Ectodermal cell (in vitro differentiated cells): Measurements from ENCODE around the gene LILRA2. TPM values are rescaled to one million over a fixed set of nuclear protein-coding genes. Genes with fewer than 3 reads are reported as not detected.

Source experiments
- H3K27ac ChIP-seq: 2 replicates; pipeline ENCODE4 v1.7.0; 2013; ENCODE audit warnings: mild to moderate bottlenecking, low read depth, low read length; ENCODE audit not compliant: insufficient read depth, poor library complexity, severe bottlenecking
- H3K27me3 ChIP-seq: 2 replicates; pipeline ENCODE4 v1.7.0; 2013; ENCODE audit warnings: mild to moderate bottlenecking, low read length; ENCODE audit not compliant: insufficient read depth, control insufficient read depth, poor library complexity, severe bottlenecking
- H3K36me3 ChIP-seq: one replicate; pipeline ENCODE4 v1.7.0; 2013; ENCODE audit warnings: low read length; ENCODE audit not compliant: control insufficient read depth, insufficient read depth
- H3K4me1 ChIP-seq: one replicate; pipeline ENCODE4 v1.7.0; 2013; ENCODE audit warnings: low read length; ENCODE audit not compliant: control insufficient read depth, insufficient read depth
- H3K4me3 ChIP-seq: 2 replicates; pipeline ENCODE4 v1.7.0; 2013; ENCODE audit warnings: low read depth, low read length, control low read depth; ENCODE audit not compliant: insufficient read depth
- H3K9me3 ChIP-seq: 2 replicates; pipeline ENCODE4 v1.7.0; 2013; ENCODE audit warnings: mild to moderate bottlenecking, low read length, moderate library complexity; ENCODE audit not compliant: control insufficient read depth
- WGBS, 2 experiments: methylation state at CpG; one replicate each; pipeline ENCODE4 v1.1.7; 2013; ENCODE audit warnings: missing lambda C conversion rate in 2 of 2; 5-methylcytosine and 5-hydroxymethylcytosine counted together
- polyA plus RNA-seq, 4 experiments: library from polyadenylated mRNA; stranded (reverse); fragments of 50-300 nt; gene quantifications; one replicate each; pipeline ENCODE4 v1.2.3, GENCODE V29; 2013

LILRA2 gene
- not detected for polyA plus RNA-seq (2013, experiment 1 of 4)
- polyA plus RNA-seq (2013, experiment 2 of 4), result not detected
- not detected for polyA plus RNA-seq (2013, experiment 3 of 4)
- not detected for polyA plus RNA-seq (2013, experiment 4 of 4)

DNA sequence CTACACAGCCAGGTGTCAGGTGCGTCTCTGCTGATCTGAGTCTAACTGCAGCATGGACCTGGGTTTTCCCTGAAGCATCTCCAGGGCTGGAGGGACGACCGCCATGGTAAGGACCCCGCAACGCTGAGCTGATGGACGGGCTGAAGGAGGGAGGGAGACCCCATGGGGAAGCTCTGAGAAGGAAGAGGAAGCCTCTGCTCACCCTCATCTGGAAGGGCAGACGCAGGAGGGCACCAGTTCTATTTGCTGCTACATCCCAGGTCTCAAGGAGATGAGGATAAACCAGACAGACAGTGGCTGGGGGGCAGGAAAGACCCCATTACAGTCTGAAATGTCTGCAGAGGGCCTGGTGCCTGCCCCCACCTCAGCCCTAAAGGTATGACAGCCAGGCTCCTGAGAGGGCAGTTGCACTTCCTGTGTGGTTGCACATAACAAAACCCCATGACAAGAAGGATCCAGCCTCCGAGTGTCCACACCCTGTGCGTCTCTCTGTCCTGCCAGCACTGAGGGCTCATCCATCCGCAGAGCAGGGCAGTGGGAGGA lies at the start of gene LILRA2:
Gene LILRA2, plus strand, starts transcription at position 461 of the 543 bp plus-strand sequence. CDS start 89 bp downstream, outside the sequence.
- Histone ChIP-seq H3K36me3 (no peaks in the 10 kb centered on the region), H3K9me3 (peaks cover 3% of the 10 kb centered on the region), H3K4me1 (no peaks in the 10 kb centered on the region), H3K4me3 (no peak within 1 kb of the TSS), H3K27ac (no peak within 1 kb of the TSS), H3K27me3 (no peaks in the 10 kb centered on the region)
- WGBS, 2 experiments, result 62 to 63% methylated on average over 10 of the region's 10 CpGs

DNA sequence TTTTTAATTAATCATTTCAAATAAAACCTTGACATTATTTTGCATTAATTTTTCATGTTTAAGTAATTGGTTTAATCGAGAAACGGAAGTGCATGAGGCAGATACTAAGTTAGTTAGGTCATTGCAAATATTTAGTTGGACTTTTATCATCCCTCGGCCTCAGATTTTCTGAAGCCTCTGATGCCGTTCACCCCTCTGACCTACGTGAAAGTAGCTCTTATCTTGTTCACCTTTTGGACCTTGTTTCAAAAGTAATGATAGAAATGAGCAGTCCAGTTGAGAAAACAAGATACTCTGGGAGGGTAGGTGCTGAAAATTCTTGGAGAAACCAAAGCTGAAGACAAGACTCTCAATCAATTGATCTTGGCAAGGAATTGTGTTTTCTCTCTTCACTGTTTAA lies 48.0 kb upstream of the LILRA2 start:
- peaks cover 5% of the 10 kb centered on the region for H3K9me3 ChIP-seq
- H3K27me3 ChIP-seq, result no peaks in the 10 kb centered on the region
- 73 to 80% methylated on average over 5 of the region's 5 CpGs for WGBS, 2 experiments
- H3K4me3 ChIP-seq, result no peak overlapping the region
- H3K4me1 ChIP-seq, result no peaks in the 10 kb centered on the region
- H3K27ac ChIP-seq, result no peak overlapping the region
- H3K36me3 ChIP-seq, result no peaks in the 10 kb centered on the region

DNA sequence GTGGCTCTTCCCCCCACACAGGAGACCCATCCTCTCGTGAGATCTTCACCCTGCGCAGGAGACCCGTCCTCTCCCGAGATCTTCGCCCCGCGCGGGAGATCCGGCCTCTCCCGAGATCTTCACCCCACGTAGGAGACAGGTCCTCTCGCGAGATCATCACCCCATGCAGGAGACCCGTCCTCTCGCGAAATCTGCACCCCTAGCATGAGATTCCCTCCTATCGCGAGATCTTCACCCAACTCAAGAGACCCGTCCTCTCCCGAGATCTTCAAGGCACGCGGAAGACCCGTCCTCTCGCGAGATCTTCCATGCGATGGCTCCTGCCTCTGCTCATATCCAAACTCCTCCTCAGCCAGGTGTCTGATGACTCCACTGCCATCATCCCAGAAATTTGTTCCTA lies 46.6 kb upstream of the LILRA2 start:
- Histone ChIP-seq H3K4me3 (no peak overlapping the region), H3K27ac (no peak overlapping the region), H3K36me3 (no peaks in the 10 kb centered on the region), H3K4me1 (no peaks in the 10 kb centered on the region), H3K27me3 (no peaks in the 10 kb centered on the region), H3K9me3 (peaks cover 8% of the 10 kb centered on the region)
- WGBS, 2 experiments, result 81 to 86% methylated on average over 26 of the region's 26 CpGs

DNA sequence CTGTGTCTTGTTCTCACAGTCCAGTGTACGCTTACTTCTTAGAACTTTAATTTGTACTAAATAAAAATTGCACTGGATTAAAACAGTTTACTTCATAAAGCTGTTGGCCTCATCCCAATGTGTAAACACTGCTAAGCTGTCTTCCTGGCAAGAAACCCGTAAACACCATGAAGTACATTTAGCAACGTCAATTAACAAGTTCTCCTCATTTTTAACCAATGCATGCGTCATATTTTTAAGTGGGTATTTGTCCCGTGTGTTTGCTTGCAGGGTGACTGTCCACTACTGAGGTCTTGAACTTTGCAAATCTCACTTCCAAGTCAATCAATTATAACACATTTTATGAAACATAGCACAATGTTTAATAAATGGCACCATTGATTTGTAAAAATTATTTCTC lies 42.7 kb upstream of the LILRA2 start:
- Histone ChIP-seq H3K4me3 (no peak overlapping the region), H3K27me3 (no peaks in the 10 kb centered on the region), H3K27ac (no peak overlapping the region), H3K36me3 (no peaks in the 10 kb centered on the region), H3K4me1 (no peaks in the 10 kb centered on the region), H3K9me3 (peaks cover 14% of the 10 kb centered on the region)
- WGBS, 2 experiments, result 82 to 85% methylated on average over 5 of the region's 5 CpGs

DNA sequence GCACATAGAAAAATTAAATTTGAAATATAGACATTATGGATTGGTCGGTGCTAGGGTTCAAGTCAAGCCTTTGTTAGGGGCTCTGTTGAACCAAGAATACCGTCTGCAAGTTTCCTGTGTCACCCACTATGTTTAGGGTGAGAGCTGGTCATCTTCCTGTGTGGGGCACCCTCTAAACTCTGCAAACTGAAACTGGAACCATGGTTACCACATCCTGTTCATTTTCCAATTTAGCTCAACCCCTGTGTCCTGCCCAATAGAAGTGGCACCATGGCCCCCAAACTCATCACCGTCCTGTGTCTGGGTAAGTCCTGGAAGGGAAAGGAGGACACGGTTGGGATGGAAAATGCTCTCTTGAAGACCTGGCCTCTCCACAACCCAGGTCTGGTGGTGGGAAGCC lies 41.1 kb upstream of the LILRA2 start:
- Histone ChIP-seq H3K27ac (no peak overlapping the region), H3K36me3 (no peaks in the 10 kb centered on the region), H3K4me3 (no peak overlapping the region), H3K9me3 (peaks cover 14% of the 10 kb centered on the region), H3K4me1 (no peaks in the 10 kb centered on the region), H3K27me3 (no peaks in the 10 kb centered on the region)
- WGBS, 2 experiments, result 71 to 74% methylated on average over 4 of the region's 4 CpGs

DNA sequence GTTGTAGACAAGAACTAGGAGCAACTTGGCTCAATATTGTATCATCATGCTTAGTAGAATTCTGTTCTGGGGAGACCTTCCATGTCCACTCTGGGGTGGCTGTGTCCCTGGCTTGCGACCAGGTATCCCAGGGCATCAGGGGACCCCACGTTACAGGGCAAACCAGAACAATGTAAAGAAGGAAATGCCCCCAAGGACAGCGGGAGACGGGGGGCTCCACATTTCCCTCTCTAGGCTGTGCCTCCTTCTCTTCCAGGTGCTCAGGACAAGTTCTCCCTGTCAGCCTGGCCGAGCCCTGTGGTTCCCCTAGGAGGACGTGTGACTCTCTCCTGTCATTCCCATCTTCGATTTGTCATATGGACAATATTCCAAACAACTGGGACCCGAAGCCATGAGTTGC lies 40.1 kb upstream of the LILRA2 start:
- H3K4me3 ChIP-seq, result no peak overlapping the region
- H3K27ac ChIP-seq, result no peak overlapping the region
- H3K27me3 ChIP-seq, result no peaks in the 10 kb centered on the region
- no peaks in the 10 kb centered on the region for H3K4me1 ChIP-seq
- WGBS, 2 experiments, result 72 to 75% methylated on average over 8 of the region's 8 CpGs
- no peaks in the 10 kb centered on the region for H3K36me3 ChIP-seq
- peaks cover 14% of the 10 kb centered on the region for H3K9me3 ChIP-seq

DNA sequence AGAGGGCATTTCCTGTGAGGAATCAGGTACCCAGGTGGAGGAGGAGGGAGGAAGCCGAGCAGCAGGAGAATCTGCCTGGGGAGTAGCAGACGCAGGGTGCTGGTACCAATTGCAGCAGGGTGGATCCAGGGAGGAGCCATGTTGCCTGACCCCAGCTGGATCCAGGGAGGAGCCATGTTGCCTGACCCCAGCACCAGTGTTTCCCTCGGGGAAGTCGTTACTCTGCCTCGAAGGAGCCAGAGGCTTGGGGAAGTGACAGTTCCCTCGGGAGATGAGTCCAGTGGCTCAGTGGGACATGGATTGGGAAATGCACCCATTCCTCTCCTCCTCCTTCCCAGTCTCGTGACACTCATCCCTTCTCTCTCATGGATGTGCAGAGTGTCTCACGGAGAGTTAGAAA lies 39.4 kb upstream of the LILRA2 start:
- 75 to 80% methylated on average over 6 to 8 of the region's 8 CpGs for WGBS, 2 experiments
- H3K4me1 ChIP-seq, result no peaks in the 10 kb centered on the region
- H3K36me3 ChIP-seq, result no peaks in the 10 kb centered on the region
- no peaks in the 10 kb centered on the region for H3K27me3 ChIP-seq
- H3K9me3 ChIP-seq, result peaks cover 14% of the 10 kb centered on the region
- no peak overlapping the region for H3K4me3 ChIP-seq
- no peak overlapping the region for H3K27ac ChIP-seq

DNA sequence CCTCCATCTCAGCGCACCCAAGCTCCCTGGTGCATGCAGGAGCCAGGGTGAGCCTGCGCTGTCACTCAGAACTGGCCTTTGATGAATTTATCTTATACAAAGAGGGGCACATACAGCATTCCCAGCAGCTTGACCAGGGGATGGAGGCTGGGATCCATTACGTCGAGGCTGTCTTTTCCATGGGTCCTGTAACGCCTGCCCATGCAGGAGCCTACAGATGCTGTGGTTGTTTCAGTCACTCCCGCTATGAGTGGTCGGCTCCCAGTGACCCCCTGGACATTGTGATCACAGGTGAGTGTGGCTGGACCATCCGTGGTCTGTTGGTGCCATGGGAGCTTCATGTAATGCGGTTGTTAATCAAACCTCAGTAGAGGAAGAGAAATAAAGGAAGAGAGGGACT lies 38.0 kb upstream of the LILRA2 start:
- Histone ChIP-seq H3K4me3 (no peak overlapping the region), H3K27ac (no peak overlapping the region), H3K4me1 (no peaks in the 10 kb centered on the region), H3K9me3 (peaks cover 9% of the 10 kb centered on the region), H3K36me3 (no peaks in the 10 kb centered on the region), H3K27me3 (no peaks in the 10 kb centered on the region)
- WGBS, 2 experiments, result 77 to 80% methylated on average over 9 of the region's 9 CpGs

DNA sequence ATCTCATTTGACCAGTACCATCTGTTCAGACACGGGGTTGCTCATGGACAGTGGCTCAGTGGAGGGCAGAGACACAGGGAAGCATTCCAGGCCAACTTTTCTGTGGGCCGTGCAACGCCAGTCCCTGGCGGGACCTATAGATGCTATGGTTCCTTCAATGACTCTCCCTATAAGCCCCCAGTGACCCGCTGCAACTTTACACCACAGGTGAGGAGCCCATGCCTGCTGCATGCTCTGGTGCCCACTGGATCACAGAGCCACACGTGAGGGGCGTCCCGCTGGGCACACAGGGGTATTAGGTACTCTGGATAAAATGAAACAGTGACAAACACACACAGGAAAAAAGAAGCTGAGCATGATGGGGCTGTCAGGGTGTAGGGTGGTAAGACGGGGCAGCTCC lies 36.6 kb upstream of the LILRA2 start:
- Histone ChIP-seq H3K27me3 (no peaks in the 10 kb centered on the region), H3K36me3 (no peaks in the 10 kb centered on the region), H3K9me3 (peaks cover 13% of the 10 kb centered on the region), H3K27ac (no peak overlapping the region), H3K4me3 (no peak overlapping the region), H3K4me1 (no peaks in the 10 kb centered on the region)
- 70 to 71% methylated on average over 9 of the region's 9 CpGs for WGBS, 2 experiments

DNA sequence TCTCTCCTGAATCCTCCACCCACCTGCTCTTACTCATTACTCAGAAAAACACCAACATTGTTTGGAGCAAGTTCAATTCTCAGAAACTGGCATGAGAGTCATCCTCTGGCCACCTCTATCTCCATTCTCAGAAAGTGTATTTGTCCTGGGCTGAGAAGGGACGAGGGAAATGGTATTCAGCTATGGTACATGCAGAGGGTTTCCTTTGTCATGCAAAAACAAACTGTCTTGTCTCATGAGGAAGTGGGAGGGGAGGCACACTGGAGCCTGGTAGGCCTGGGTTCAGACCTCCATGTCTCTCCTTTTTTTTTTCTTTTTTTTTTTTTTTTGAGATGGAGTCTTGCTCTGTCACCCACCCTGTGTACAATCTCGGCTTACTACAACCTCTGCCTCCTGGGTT lies 31.9 kb upstream of the LILRA2 start:
- Histone ChIP-seq H3K27me3 (no peaks in the 10 kb centered on the region), H3K27ac (no peak overlapping the region), H3K4me1 (no peaks in the 10 kb centered on the region), H3K9me3 (peaks cover 9% of the 10 kb centered on the region), H3K4me3 (no peak overlapping the region), H3K36me3 (no peaks in the 10 kb centered on the region)
- 36 to 48% methylated on average over 2 of the region's 2 CpGs for WGBS, 2 experiments

DNA sequence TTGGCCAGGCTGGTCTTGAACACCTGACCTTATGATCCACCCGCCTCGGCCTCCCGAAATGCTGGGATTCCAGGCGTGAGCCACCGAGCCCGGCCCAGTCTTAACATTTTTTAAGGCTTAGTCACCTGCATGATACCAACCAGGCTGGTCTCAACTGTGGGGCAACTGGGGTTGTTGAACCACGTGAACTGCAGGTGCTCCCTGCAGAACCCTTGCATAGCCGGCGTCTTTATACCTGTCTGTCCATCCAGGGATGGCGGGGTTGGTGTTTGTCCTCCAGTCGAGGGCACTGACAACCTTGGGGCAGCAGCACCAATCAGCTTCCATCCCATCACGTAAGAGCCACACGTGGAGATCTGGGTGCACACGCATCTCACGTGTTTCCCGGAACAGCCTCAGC lies 24.8 kb upstream of the LILRA2 start:
- Histone ChIP-seq H3K27ac (no peak overlapping the region), H3K4me3 (no peak overlapping the region), H3K9me3 (peaks cover 11% of the 10 kb centered on the region), H3K36me3 (no peaks in the 10 kb centered on the region), H3K4me1 (no peaks in the 10 kb centered on the region), H3K27me3 (no peaks in the 10 kb centered on the region)
- 87% methylated on average over 16 of the region's 16 CpGs for WGBS, 2 experiments
